Retina (tissue), 1 donor: ENCODE measurements around the gene FBXL12.
"Not testable (repeated sequence)": the region's sequence is repeated elsewhere in the genome, so short reads cannot be mapped to it uniquely, and the experiment has no call there.

Experiments
- DNase-seq: peaks from one replicate; pipeline ENCODE4 v3.0.0-alpha.2; 2016

Gene FBXL12

GRCh38 chr19:9836021-9836420 lies 17.1 kb upstream of the FBXL12 start:
- DNase-seq: no peak

- DNase-seq: no peak
Observed at GRCh38 chr19:9835507-9835949, 16.6 kb upstream of the FBXL12 start.

- peak; percentile 99 for DNase-seq
Observed at GRCh38 chr19:9834726-9835506, 16.0 kb upstream of the FBXL12 start, which contains the start of gene PIN1. TSS of gene PIN1 (plus strand) at chr19:9835318. CDS start at chr19:9835345, 27 bp downstream.

GRCh38 chr19:9834307-9834725 lies 15.4 kb upstream of the FBXL12 start:
- DNase-seq: no peak

GRCh38 chr19:9828551-9829063 lies 9.7 kb upstream of the FBXL12 start:
- DNase-seq: no peak

GRCh38 chr19:9827289-9828238 lies 8.7 kb upstream of the FBXL12 start, which contains the start of gene UBL5:
TSS of gene UBL5 (plus strand) at chr19:9827918. CDS start at chr19:9828338, 420 bp downstream.
- peak; percentile 96 for DNase-seq

- no peak for DNase-seq
Observed at GRCh38 chr19:9823816-9824215, 4.9 kb upstream of the FBXL12 start.

- DNase-seq: not testable (repeated sequence)
Observed at GRCh38 chr19:9820034-9820433, 1.2 kb upstream of the FBXL12 start.

- no peak for DNase-seq
Observed at GRCh38 chr19:9819596-9819909, 674 bp upstream of the FBXL12 start.

- no peak for DNase-seq
Observed at GRCh38 chr19:9818175-9818733, 625 bp downstream of the FBXL12 start.

- no peak for DNase-seq
Observed at GRCh38 chr19:9811139-9811538, 7.7 kb downstream of the FBXL12 start.

- DNase-seq: no peak
Observed at GRCh38 chr19:9808855-9809824, 9.7 kb downstream of the FBXL12 start.

- DNase-seq: no peak
Observed at GRCh38 chr19:9806803-9807202, 12.1 kb downstream of the FBXL12 start.

GRCh38 chr19:9801976-9802375 lies 16.9 kb downstream of the FBXL12 start:
- DNase-seq: no peak

- DNase-seq: no peak
Observed at GRCh38 chr19:9799162-9799561, 19.7 kb downstream of the FBXL12 start.

- no peak for DNase-seq
Observed at GRCh38 chr19:9797871-9798270, 21.0 kb downstream of the FBXL12 start.

- DNase-seq: peak; percentile 84
Observed at GRCh38 chr19:9796113-9796773, 22.6 kb downstream of the FBXL12 start.

- DNase-seq: no peak
Observed at GRCh38 chr19:9793071-9793591, 25.7 kb downstream of the FBXL12 start.

GRCh38 chr19:9792206-9793070 lies 26.4 kb downstream of the FBXL12 start:
- peak; percentile 87 for DNase-seq
